GM21447 (cell line): ENCODE results near the gene DNAJB12.
"Not testable (repeated sequence)": the region's sequence is repeated elsewhere in the genome, so short reads cannot be mapped to it uniquely, and the experiment has no call there.

Experiments used
- ATAC-seq: cut with Tn5 transposase; IDR thresholded peaks from one replicate; pipeline ENCODE4 v1.9.1; 2021; ENCODE audit not compliant: unreplicated experiment

Gene DNAJB12

DNA sequence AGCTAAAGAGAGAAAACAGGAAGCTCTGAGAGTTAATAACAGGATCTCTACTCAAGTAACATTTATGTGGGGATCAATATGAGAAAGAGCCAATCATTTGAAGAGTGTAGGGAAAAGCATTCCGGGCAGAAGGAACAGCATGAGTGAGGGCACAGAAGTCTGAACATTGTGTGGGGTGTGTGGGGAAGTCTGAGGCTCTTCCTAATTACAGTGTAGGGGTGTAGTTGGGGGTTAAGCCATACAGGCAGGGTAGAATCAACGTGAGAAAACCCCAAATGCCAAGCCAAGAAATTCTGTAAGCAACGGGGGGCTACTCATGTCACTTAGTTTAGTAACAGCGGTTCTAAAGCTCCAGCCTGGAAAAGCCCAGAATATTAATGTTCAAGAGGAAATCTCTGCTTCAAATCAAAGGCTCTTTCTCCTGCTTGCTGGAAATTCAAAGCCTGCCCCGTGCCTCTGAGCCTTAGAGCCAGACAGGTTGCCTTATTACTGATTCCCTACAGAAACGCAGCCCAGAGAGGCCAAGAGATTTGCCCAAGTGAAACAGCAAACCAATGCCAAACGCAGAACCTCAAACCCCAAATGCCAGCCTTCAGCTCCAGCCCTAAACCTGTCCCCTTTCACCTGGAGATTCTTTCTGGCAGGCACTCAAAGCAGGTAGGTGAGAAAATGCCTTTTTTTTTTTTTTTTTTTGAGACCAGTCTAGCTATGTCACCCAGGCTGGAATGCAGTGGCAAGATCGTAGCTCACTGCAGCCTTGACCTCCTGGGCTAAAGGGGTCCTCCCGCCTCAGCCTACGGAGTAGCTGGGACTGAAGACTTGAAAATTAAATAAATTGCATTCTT, 36.1 kb downstream of the DNAJB12 start:
- no peak for ATAC-seq

DNA sequence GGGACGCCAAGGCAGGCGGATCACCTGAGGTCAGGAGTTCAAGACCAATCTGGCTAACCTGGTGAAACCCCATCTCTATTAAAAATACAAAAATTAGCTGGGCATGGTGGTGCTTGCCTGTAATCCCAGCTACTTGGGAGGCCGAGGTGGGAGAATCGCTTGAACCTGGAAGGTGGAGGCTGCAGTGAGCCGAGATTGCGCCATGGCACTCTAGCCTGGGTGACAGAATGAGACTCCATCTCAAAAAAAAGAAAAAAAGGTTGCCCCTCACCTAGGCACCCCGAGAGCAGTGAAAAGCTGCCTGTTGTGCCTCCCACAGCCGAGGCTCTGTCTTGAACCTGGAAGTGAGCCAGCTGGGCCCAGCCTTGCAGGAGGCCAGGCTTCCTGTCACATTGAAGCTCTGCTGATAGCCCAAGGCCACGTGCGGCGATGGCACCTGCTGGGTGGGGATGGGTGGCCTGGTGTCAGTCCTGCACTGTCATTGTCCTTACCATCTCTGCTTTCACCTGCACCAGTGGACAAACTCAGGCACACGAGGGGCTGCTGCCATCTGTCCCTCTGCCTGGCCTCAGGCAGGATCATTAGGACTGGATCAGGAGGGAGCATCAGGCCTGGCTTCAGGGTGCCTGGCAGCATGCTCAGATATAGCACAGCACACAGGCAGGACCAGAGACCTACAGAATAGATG, 37.8 kb downstream of the DNAJB12 start:
- ATAC-seq: no peak

DNA sequence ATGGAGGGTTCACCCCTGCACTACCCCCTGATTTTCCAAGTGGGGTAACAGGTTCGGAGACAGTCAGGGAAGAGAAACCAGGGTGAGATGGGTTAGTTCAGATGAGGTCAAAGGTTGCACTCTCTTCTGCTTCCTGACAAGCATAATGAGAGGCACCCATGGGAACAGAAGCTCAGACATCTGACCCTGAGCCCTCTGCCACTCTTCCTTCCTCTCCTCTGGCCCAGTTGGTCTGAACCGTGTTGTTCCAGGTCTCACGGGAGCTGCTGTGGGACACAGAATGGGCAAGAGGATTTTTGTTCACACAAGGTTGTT, 38.4 kb downstream of the DNAJB12 start:
- ATAC-seq: no peak

GRCh38 chr10:72315611-72316385, 38.9 kb downstream of the DNAJB12 start:
- no peak for ATAC-seq

DNA sequence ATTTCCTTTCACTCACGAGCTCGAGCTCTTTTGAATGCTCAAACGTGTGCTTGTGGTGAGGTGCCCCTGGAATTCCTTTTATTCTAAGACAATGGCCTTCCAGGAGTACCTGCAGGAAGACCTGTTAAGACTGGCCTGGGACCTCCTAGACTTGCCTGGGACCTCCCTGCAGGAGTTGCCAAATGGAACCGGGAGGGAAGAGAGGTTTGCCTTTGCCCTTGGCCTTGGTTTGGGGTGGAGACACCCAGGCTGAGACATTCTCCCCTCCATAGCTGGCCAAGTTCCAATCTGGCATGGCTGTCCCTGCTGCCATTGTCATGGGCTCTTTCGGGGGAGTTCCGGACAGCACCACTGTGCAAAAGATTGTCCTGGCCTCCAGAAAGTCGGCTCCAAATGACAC, 39.7 kb downstream of the DNAJB12 start:
- no peak for ATAC-seq

GRCh38 chr10:72314263-72314662, 40.5 kb downstream of the DNAJB12 start:
- no peak for ATAC-seq

- ATAC-seq: no peak
These were observed 41.8 kb downstream of the DNAJB12 start for GRCh38 chr10:72312865-72313391.

DNA sequence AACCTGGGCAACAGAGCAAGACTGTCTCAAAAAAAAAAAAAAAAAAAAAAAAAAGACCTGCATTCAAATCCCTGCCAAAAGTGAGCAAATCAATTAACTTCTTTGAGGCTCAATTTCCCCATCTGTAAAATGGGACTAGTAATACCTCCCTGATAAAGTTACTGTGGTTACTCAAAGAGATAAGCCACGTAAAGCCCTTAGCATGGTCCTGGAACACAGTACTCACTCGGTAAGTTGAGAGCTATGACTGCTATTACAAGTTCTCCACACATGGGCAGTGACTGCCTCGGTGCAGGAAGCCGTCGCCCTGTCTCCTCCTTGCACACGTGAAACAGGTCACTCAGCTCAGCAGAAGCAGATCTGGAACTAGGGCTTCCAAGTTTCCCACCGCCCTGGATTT, 43.1 kb downstream of the DNAJB12 start:
- ATAC-seq: no peak

DNA sequence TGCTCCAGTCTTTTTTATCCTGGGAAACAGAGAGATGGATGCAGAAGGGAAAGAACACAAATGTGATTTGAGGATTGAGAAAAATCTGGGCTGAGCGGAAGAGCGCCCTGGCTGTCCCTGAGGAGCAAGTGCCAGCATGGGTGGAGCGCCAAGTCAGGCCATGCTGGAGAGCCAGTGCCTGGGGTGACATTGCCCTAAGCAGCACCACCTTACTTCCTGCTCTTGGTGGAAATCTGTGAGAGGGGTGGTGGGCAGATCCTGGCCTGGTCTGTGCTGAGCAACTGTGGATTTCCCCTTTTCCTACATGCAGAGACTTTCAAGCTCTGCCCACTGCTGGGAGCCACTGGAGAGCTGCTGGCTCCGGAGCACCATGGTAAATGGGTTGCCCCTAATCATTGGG, 44.1 kb downstream of the DNAJB12 start:
- ATAC-seq: no peak

GRCh38 chr10:72310241-72310633, 44.5 kb downstream of the DNAJB12 start:
- ATAC-seq: no peak

DNA sequence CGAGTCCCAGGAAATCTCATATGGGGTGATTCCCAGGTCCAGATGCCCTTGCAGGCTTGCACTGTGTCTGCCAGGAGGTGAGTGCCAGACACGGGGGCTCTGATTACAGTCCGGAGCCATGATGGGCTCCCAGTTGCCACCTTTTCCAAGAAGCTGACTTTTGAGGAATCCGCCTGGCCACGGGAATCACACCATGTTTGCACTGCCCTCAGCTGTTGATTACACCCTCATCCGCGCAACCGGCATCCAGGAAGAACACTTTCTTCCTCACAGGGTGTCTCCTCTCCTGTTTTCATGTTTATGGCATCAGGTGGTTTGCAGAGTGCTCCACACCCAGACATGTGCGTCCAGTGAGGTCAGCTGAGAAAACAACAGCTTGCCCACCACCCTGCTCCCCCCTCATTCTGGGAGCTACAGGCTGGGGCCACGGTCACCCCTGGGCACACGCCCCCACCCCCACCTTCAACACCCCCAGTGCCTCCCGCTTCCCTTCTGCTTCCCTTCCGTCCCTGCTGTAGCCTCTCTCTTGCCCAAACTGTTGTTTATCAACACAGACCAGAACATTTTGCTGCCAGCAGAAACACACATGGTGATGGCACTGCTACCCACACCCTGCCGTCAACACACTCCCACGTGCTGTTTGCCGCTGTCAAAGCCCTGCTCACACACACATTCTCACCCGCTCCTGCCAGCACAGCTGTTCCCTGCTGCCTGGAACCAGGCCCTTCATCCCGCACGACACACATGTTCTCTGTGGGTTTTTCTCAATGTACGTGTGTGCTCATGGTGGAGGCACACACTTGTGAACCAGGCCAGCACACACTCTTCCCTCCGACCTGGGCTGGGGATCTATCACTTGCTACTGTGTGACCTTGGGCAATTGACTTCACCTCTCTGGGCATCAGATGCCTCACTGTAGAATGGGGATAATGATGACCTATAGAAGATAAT, 45.2 kb downstream of the DNAJB12 start:
- ATAC-seq: no peak

DNA sequence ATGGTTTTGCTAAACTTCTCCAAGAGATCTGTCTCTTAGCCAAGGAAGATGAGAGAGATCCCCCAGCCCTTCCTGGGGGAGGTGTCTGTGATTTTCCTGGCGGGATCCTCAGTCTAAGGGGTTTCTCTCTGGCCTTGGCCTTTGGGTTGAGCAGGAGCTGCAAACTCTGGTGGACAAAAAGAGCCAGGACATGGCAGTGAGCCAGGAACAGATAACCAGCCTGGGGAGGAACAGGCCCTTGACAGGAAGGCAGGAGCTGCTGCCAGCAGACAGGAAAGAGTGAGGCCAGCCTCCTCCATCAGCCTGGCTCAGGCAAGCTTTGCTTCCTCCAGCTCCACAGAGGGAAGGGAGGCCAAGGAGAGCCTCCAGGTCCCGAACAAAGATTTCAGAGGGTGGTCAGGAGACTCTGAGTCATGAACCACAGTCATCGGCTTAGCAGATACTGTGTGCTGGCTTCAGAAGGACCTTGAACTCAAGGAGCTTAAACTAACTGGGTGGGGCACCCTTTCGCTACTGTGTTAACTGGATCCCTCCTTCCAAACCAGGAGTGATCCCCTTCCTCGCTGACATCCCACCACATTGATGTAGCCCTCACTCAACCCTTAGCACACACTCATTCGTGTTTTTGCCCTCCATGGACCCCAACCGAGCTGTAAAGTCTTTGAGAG, 46.3 kb downstream of the DNAJB12 start:
- no peak for ATAC-seq

DNA sequence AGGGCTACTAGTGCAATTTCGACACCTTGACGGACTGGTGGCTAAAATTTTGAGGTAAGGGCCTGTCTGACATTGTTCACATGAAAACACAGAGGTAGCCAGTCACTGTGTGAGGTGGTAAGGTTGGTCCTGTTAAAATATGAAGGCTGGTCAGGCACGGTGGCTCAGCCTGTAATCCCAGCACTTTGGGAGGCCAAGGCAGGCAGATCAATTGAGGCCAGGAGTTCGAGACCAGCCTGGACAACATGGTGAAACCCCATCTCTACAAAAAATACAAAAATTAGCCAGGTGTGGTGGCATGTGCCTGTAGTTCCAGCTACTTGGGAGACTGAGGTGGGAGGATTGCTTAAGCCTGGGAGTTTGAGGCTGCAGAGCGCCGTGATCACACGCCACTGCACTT, 47.0 kb downstream of the DNAJB12 start:
- ATAC-seq: not testable (repeated sequence)

DNA sequence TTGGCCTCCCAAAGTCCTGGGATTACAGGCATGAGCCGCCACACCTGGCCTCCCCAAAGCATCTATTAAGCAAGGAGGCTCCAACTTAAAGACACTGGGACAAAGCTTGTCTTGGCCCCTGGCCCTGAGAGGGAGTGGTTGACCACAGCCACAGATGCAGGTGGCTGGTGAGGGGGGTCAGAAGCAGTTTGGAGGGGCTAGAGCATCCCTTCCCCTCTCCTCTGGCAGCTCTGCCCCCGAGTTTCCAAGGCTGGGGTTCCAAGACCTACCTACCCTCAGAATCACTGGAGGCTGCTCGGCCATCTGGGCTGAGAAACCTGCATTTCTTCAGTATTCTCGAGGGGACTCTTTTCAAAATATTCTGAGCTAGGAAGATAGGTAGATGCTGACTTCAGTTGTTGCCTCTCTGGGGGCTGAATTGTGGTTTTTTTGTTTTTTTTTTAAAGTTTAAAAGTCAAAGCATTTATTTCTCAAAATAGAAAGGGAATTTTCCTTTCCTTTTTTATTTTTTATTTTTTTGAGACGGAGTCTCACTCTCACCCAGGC, 48.4 kb downstream of the DNAJB12 start:
- no peak for ATAC-seq

DNA sequence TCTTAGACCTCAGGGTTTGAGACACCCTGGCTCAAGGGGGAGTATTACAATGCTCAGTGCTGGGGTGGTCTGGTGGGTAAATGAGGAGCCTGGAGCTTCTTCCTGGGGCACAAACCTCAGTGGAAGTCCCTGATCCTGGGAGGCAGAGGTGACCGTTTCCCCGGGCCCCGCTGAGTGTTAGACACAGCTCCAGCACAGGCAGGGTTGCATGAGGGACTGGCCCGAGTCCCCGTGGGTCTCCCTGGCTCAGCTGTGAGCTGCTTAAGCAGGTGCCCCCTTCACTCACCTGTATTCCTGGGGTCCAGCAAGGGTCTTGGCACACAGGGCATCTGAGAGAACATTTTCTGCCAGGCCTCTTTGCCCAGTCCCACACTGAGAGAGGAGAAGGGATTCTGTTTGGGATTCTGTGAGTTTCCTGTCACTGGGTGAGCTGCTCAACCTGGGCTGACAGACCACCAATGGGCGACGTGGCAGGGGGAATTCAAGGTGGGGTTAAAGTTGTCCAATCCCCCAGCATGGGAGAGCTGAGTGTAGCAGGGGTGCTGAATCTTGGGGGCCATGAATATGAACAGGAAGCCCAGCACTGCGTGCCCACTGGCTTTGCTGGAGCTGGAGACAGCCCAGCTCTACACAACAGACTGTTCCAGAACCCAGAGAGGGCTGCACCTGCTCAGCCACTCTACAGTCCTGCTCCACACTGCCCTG, 51.1 kb downstream of the DNAJB12 start:
- no peak for ATAC-seq

DNA sequence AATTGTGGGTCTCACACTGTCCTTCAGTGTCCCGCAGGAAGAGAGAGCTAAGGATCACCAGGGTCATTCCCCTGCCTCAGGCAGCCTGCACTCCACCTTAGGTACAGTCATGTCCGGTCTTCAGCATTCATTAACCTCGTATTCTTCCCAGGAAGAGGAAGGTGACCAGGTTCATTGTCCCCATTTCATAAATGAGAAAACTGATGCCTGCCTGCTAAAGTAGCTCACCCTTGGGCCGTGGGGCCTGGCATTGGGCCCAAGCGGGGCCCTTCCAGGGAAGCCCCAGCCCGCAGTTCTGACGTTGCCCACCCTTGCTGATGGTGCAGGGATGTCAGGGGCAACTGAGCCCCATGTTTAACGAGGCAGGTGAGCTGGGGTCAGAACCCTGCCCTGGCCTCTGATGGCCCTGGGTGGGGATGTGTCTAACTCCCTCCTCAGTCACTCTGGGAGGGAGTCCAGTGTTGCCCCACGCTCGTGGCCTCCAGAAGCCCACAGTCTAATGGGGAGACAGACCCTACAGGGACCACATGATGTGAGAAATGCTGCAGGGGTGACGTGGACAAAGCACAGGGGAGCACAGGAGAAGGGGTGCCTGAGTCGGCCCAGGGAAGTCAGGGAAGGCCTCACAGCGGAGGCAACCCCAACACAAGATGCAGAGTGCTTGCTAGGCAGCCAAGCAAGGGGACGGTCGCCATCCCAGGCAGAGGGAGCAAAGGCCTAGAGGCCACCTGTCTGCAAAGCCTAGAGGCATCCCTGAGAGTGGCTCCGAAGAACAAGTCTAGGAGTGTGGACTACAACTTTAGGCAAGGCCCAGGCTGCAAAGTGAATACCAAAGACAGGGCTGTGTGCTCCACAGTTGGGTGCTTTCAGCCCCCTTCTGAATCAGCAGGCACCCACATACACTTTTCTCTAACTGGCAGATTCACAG, 55.9 kb downstream of the DNAJB12 start:
- ATAC-seq: no peak

DNA sequence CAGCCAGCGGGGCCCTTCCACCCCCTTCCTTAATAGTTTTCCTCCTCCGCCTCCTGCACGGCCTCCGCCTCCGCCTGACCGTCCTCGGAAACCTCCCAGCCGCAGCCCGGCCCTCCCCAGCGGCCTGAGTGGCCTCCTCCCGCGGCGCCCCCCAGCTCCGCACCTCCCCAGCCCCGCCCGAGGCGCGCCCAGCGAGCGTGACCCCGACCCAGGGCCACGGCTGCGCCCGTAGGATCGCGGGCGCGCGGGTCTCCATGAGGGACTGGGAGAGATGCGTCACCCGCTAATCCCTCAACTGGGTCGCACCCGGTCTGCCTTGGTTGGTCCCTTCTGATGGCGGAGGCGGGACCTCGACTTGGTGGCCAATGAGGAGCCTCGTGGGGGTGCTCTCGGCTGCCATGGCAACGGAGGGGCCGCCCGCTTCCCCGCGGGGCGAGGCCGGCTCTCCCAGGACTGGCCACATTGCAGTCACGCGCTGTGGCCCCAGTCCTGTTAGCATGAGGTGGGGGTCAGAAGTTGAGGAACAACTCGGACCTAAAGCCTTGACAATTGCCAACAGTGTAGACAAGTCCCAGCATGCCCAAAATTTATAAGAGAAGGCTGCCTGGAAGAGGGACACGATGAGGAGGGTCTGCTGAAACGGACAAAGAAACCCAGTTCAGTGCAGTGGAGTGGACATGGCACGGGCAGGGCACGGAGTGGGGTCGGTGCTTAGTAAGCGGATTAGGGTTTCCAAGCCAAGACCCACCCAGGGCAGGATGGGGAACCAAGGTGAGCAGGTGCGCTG, 56.7 kb downstream of the DNAJB12 start:
- ATAC-seq: peak; percentile 68
